CD4-positive, alpha-beta T cell treated with Interleukin-6 for 4 hours (primary cell): ENCODE results near the gene ANO8.
"Not testable (repeated sequence)": the region's sequence is repeated elsewhere in the genome, so short reads cannot be mapped to it uniquely, and the experiment has no call there.

Experiments used
- DNase-seq: peaks from one replicate; pipeline ENCODE4 v3.0.0-alpha.2; 2020; ENCODE audit warnings: mixed read lengths

ANO8 gene

DNA sequence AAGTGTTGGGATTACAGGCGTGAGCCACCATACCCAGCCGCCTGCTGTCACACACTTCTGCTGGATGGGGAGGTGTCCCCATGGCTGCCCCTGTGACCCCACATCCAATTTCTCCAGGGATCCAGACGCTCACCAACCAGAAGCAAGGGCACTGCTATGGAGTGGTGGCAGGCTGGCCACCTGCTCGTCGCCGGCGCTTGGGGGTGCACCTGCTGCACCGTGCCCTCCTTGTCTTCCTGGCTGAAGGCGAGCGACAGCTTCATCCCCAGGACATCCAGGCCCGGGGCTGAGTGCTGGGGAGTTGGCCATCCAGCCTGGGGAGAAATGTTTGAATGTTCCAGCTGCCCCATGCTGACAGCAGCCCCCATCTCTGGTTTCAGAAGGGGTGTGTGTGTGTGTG lies 48.4 kb downstream of the ANO8 start:
- DNase-seq, result no peak

DNA sequence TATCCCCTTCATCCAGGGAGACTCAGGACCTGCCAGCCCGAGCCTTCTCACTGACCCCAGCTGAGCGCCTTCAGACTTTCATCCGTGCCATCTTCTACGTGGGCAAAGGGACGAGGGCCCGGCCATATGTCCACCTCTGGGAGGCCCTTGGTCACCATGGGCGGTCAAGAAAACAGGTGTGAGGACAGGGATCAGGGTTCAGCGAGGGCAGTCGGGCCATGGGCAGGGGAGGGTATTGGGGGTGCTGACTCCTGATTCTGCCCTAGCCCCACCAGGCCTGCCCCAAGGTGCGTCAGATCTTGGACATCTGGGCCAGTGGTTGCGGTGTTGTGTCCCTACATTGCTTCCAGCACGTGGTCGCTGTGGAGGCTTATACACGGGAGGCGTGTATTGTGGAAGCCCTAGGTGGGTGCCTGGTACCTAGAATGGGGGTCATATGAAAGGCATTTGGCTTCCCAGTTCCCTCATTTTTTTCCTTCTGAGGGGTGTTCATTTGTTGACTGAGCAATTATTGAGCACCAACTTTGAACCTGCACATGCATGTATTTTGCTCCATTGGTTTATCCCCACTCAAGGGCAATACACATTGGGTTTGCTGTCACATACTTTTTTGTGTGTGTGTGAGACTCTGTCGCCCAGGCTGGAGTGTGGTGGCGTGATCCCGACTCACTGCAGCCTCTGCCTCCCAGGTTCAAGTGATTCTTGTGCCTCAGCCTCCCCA lies 49.1 kb downstream of the ANO8 start:
- DNase-seq, result no peak

DNA sequence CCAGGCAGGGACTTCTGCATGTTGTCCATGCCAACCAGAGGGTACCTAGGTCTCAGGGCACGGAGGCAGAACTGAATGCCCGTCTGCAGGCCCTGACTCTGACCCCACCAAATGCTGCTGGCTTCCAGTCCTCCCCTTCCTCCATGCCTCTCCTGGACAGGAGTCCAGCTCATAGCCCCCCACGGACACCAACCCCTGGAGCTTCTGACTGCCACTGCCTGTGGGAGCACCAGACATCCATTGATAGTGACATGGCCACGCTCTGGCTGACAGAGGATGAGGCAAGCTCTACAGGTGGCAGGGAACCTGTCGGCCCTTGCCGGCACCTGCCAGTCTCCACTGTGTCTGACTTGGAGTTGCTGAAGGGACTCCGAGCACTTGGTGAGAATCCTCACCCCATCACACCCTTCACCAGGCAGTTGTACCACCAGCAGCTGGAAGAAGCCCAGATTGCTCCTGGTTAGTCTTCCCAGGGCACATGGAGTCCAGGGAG lies 51.1 kb downstream of the ANO8 start:
- DNase-seq, result no peak

DNA sequence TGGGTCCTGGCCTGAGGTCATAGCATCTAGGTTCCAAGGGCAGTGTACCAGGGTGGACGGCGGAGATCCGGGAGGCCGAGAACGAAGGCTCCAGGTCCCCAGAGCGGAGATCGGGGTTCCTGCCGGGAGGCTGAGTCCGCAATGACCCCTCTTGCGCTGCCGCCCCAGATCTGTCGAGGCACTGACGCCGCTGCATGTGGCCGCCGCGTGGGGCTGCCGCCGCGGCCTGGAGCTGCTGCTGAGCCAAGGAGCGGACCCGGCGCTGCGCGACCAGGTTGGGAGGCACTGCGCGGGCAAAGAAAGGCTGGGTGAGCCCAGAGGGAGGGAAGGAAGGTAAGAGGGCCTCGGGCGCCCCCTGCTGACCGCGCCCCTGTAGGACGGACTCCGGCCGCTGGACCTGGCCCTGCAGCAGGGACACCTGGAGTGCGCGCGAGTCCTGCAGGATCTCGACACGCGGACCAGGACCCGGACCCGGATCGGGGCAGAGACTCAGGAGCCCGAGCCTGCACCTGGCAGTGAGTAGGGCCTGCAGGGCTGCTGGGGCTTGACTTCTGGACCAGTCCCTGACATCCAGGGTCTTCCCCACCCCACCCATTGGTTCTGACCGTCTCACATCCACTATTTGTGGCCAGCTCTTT lies 52.0 kb downstream of the ANO8 start:
- DNase-seq, result peak; percentile 84

DNA sequence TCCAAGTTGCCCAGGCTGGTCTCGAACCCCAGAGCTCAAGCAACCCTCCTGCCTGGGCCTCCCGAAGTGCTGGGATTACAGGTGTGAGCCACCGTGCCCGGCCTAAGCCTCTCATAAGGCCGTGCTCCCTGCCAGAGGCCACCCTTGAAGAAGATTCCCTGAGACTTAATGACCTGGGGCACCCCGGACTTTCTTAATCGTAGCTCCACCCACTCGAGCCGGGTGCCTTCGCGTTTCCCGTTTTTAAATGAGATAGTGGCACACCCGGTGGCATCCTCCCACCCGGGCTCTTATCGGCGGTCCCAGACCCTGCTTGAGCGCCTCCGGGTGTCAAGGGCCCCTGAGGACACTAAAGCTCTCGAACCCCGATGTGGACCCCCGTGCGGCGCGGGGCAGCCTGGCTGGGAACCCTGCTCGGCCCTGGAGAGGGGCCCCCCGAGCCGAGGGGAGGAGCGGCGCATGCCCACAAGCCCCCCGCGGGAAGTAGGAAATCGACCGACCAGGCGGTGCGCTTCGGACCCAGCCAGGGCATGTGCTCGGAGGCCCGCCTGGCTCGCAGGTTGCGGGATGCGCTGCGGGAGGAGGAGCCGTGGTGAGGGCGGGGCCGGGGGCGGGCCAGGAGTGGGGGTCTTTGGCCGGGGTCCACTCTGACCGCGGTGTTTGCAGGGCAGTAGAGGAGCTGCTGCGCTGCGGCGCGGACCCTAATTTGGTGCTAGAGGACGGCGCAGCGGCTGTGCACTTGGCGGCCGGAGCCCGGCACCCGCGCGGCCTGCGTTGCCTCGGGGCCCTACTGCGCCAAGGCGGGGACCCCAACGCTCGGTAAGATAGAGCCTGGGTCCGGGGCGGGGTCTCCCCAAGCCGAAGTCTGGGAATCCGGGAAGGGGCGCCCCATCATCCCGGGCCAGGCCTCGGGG lies 53.0 kb downstream of the ANO8 start, which contains the start of gene ANKLE1:
Gene ANKLE1 (plus strand): TSS at position 511 of the 914 bp plus-strand sequence. CDS start 20 bp downstream, at position 531.
- peak; percentile 35 for DNase-seq

DNA sequence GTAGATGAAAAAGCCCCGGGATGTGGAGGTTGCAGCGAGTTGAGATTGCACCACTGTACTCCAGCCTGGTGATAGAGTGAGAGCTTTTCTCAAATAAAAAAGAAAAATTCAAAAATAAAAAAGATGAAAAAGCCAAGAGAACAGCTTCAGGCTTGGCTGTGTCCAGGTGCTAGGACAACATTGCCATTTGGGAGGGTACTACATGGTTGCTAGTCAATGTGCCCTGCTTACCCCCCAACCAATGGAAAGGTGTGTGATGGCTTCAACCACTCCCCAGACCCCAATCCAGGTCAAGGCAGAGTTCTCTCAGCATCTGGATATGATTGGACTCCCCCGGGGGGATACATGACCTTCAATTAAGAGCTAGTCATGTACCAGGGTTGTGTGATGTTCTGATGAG lies 55.2 kb downstream of the ANO8 start:
- no peak for DNase-seq

DNA sequence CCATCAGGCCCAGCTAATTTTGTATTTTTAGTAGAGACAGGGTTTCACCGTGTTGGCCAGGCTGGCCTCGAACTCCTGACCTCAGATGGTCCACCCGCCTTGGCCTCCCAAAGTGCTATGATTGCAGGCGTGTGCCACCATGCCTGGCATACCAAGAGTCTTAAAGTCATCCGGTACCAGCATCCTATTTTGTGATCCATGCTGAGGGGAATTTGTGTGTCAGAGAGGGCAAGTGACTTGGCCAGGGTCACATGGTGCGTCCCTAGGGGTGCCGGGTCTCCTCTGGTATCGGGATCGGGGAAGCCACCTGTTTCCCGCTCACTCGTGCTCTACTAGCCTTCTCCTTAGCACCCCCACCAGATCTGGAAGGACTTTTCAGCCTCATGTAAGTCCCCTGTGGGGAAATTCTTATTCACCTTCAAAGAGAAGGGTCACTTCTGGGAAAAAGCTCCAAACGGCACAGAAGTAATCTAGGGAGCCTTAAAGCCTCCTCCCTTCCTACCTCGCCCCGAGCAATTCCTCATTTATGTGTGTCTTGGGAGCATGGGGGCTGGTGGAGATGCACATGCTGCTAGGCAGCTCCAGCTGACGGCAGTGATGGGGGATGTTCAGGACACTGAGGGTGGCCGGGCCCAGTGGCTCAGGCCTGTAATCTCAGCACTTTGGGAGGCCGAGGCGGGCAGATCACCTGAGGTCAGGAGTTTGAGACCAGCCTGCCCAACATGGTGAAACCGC lies 59.0 kb downstream of the ANO8 start:
- DNase-seq, result no peak

DNA sequence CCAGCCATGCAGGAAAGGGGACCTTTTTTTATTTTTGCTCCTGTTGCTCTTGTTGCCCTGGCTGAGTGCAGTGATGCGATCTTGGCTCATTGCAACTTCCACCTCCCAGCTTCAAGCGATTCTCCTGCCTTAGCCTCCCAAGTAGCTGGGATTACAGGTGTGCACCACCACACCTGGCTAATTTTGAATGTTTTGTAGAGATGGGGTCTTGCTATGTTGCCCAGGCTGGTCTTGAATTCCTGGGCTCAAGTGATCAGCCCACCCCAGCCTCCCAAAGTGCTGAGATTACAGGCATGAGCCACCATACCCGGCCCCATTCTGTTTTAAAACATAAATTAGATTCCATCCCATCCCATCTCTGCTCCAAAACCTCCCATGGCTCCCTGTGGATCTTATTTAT lies 59.8 kb downstream of the ANO8 start:
- not testable (repeated sequence) for DNase-seq
